GM19025 (cell line): ENCODE measurements around the gene MUC5AC.

ENCODE experiments used
- ATAC-seq: cut with Tn5 transposase; IDR thresholded peaks from one replicate; pipeline ENCODE4 v1.9.1; 2021; ENCODE audit warnings: mild to moderate bottlenecking, low read depth, moderate library complexity; ENCODE audit not compliant: unreplicated experiment

MUC5AC gene

GRCh38 chr11:1220941-1221721 is 63.4 kb downstream of the MUC5AC start:
- no peak for ATAC-seq

- no peak for ATAC-seq
These were observed 64.1 kb downstream of the MUC5AC start for GRCh38 chr11:1221848-1222311.

- no peak for ATAC-seq
These were observed 65.0 kb downstream of the MUC5AC start, which contains the start of gene MUC5B for GRCh38 chr11:1222491-1223345. TSS of gene MUC5B (plus strand) at chr11:1223066. CDS start at chr11:1223124, 58 bp downstream.

- ATAC-seq: no peak
These were observed 65.8 kb downstream of the MUC5AC start for GRCh38 chr11:1223346-1224110.

GRCh38 chr11:1224111-1224490 is 66.3 kb downstream of the MUC5AC start:
- no peak for ATAC-seq

GRCh38 chr11:1224491-1225385 is 67.0 kb downstream of the MUC5AC start:
- ATAC-seq: no peak

- no peak for ATAC-seq
These were observed 67.9 kb downstream of the MUC5AC start for GRCh38 chr11:1225386-1226225.

GRCh38 chr11:1226226-1226985 is 68.7 kb downstream of the MUC5AC start:
- ATAC-seq: no peak

- no peak for ATAC-seq
These were observed 69.3 kb downstream of the MUC5AC start for GRCh38 chr11:1226986-1227550.

- no peak for ATAC-seq
These were observed 69.9 kb downstream of the MUC5AC start for GRCh38 chr11:1227551-1228100.

- no peak for ATAC-seq
These were observed 70.5 kb downstream of the MUC5AC start for GRCh38 chr11:1228101-1228821.

- ATAC-seq: no peak
These were observed 71.2 kb downstream of the MUC5AC start for GRCh38 chr11:1228921-1229451.

- ATAC-seq: no peak
These were observed 71.8 kb downstream of the MUC5AC start for GRCh38 chr11:1229471-1230120.

GRCh38 chr11:1230121-1230455 is 72.3 kb downstream of the MUC5AC start:
- ATAC-seq: no peak

- no peak for ATAC-seq
These were observed 73.0 kb downstream of the MUC5AC start for GRCh38 chr11:1230456-1231395.
